Activated gamma-delta T cell treated with Interleukin-2 at 50 U/mL for 16 hours (primary cell): Measurements from ENCODE around the gene KHNYN.
"Not testable (repeated sequence)": the region's sequence is repeated elsewhere in the genome, so short reads cannot be mapped to it uniquely, and the experiment has no call there.

Experiments used
- DNase-seq: peaks from one replicate; pipeline ENCODE4 v3.0.0-alpha.2; 2020

KHNYN gene

DNA sequence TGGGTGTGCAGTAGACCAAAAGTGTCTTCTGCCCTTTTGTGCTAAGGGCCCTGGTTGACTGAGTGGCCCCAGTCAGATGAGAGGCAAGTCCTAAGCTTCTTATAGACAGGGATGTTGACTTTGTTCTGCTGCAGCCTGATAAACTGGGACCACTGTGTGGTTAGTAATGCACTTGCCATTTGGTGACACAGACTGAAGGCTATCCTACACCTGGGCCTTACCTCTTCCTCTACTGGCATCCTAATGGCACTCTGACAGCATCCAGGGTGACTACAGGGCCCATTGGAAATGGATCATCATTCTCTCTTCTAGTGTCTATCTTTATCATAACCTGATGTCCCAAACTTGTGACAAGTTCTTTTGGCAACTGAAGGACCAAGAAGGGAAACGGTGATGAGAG, 9.5 kb downstream of the KHNYN start:
- no peak for DNase-seq

- no peak for DNase-seq
Observed at GRCh38 chr14:24439830-24440605, 10.3 kb downstream of the KHNYN start.

- no peak for DNase-seq
Observed at GRCh38 chr14:24440606-24441399, 11.0 kb downstream of the KHNYN start.

DNA sequence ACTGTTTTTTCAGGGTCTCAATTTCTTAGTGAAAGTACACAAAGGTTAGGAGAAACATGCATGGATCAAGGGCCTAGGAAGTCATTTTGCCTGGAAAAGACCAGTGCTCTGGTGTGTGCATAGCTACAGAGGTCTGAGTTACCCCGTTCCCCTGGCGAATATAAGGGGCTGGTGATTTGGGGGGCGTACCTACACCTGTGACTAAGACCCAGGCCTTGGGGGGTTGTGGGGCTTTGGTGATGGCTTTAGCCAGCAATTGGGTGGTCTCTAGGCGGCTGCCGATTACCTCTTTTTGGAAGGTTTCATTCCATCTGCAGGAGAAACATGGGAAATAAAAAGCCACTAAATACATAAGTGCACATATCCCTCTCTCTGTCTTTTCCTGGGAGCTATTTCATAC, 11.7 kb downstream of the KHNYN start:
- no peak for DNase-seq

DNA sequence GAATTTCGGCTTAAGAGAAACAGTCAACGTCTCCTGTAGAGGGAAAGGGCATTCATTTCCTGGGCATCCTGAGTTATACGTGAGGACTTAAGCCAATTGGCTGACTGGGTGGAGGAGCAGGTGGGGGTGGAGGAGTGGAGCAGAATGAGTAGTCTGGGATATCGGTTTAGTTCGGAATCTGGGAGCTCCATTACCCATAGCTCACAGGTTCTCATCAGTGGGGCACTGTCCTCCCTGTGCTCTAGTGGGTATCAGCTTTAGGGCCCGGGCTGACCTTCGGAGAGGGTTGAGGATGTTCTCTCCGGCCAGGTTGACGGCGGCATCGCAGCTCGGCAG, 12.1 kb downstream of the KHNYN start:
- DNase-seq, result no peak

GRCh38 chr14:24442240-24443052, 12.7 kb downstream of the KHNYN start, which contains the start of gene SDR39U1:
SDR39U1 (minus strand) TSS chr14:24442776; CDS start chr14:24442769, 7 bp downstream.
- DNase-seq, result peak; percentile 97

- no peak for DNase-seq
Observed at GRCh38 chr14:24443053-24443665, 13.4 kb downstream of the KHNYN start.

DNA sequence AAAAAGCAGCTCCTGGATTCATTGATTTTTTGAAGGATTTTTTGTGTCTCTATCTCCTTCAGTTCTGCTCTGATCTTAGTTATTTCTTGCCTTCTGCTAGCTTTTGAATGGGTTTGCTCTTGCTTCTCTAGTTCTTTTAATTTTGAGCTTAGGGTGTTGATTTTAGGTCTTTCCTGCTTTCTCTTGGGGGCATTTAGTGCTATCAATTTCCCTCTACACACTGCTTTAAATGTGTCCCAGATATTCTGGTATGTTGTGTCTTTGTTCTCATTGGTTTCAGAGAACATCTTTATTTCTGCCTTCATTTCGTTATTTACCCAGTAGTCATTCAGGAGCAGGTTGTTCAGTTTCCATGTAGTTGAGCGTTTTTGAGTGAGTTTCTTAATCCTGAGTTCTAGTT, 21.1 kb downstream of the KHNYN start:
- not testable (repeated sequence) for DNase-seq

- DNase-seq, result no peak
Observed at GRCh38 chr14:24456980-24457379, 27.2 kb downstream of the KHNYN start.

- DNase-seq, result no peak
Observed at GRCh38 chr14:24458736-24459135, 29.0 kb downstream of the KHNYN start.

- no peak for DNase-seq
Observed at GRCh38 chr14:24459331-24459730, 29.6 kb downstream of the KHNYN start.

DNA sequence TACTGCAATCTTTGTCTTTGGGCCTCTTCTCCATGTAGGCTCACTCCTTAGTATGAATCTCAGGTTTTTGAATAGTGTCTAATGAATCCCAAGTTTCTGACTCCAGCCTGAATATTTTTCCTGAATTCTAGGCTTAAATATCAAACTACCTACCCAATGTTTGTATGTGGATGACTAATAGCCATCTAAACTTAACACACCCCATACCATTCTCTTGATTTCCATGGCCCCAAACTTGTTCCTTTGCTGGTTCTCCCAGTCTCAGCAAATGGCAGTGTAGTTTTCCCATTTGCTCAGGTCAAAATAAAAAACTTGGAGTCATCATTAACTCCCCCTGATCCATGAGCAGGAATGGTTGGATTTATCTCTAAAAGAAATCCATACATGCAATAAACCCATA, 31.6 kb downstream of the KHNYN start:
- no peak for DNase-seq

GRCh38 chr14:24463017-24463883, 33.5 kb downstream of the KHNYN start:
- no peak for DNase-seq

DNA sequence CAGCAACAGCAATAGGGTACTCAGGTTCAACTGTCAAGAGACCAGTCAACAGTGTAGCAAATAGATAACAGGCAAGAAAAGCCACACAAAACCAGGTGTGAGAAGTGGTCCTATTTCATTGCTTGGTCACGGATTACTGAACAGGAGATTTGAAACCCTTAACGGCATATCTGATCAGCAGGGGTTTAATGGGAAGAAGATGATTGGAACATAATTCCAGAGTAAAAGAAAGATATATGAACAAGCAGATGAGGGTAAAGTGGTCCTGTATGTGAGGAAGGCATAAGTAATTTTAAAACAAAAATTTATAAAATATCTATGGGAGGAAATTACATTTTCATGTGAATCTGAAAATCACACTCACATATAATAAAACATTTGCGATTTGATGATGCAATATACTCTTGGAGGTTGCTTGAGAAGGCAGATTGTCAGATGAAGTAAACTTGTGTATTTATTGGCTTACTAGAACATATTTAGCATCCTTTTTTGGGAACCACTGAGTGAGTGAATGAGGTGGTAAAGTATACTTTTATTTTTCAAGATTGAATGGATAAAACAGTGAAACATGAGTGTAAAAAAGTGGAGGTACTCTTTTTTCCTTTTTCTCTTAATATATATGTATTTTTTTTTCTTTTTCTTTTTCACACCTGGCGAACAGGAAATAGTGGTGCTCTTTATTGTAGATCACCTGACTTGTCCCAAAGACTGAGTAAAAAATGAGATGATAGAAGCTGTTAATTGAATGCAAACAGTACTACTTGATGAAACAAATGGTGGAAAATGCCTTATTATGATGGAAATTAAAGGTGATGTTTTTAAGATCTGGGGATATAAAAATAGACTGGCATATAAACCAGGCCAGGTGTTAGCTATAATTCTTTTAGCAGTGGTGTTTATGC, 34.4 kb downstream of the KHNYN start:
- no peak for DNase-seq

DNA sequence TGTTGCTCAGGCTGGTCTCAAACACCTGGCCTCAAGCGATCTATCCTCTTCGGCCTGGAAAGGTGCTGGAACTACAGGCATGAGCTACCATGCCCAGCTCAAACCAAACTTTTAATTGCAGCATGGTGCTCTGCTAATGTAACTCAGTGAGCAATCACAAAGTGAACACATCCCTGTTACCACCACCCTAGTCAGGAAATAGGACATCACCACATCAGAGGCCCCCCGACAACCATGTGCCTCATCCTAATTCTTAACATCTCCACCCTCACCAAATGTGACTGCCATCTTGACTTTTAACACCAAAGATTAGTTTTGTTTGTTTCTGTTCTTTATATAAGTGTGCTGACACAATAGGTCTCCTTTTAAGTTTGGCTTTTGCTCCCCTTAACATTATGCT, 35.6 kb downstream of the KHNYN start:
- DNase-seq, result no peak

GRCh38 chr14:24465805-24466204, 36.1 kb downstream of the KHNYN start:
- DNase-seq, result no peak

GRCh38 chr14:24470450-24470849, 40.7 kb downstream of the KHNYN start:
- not testable (repeated sequence) for DNase-seq

GRCh38 chr14:24473211-24473610, 43.5 kb downstream of the KHNYN start:
- no peak for DNase-seq

DNA sequence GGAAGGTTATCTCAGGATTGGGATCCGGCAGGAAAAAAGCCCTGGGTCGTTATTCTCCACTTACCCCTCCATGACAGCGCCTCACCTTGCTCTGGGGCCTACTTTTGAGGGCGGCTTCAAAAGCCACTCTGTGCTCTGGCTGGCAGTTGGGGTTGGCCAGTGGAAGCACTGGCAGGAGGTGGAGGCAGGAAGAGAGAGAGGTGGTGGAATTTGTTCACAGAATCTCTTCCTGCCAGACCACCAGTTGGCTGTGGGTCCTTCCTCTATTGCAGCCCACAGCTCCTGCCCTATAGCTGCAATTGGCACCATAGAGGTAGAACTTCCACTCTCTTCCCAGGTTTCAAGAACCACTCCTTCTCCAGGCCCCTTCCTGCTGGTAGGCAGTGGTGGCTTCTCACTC, 45.5 kb downstream of the KHNYN start:
- no peak for DNase-seq

DNA sequence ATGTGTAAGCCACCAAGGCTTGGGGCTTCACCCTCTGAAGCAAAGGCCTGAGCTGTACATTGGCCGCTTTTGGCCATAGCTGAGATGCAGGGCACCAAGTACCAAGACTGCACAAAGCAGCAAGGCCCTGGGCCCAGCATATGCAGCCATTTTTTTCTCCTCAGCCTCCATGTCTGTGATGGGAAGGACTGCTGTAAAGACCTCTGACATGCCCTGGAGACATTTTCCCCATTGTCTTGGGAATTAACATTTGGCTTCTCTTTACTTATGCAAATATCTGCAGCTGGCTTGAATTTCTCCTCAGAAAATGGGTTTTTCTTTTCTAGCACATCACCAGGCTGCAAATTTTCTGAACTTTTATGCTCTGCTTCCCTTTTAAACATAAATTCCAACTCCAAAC, 50.2 kb downstream of the KHNYN start:
- not testable (repeated sequence) for DNase-seq
